GM19467 (cell line): Measurements from ENCODE around the gene VMA21.

Source experiments
- ATAC-seq: cut with Tn5 transposase; IDR thresholded peaks from one replicate; pipeline ENCODE4 v1.9.1; 2021; ENCODE audit warnings: mild to moderate bottlenecking, moderate library complexity; ENCODE audit not compliant: unreplicated experiment

Gene VMA21, protein sequence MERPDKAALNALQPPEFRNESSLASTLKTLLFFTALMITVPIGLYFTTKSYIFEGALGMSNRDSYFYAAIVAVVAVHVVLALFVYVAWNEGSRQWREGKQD

GRCh38 chrX:151396825-151397740, at the start of gene VMA21:
Gene VMA21 (plus strand): TSS chrX:151397206. CDS start chrX:151397309, 103 bp downstream.
- peak; percentile 85 for ATAC-seq

- ATAC-seq = no peak
These were observed 37.7 kb upstream of the VMA21 start for GRCh38 chrX:151359341-151359740.

GRCh38 chrX:151359931-151360871, 36.8 kb upstream of the VMA21 start:
- ATAC-seq = no peak

GRCh38 chrX:151363316-151363715, 33.7 kb upstream of the VMA21 start:
- ATAC-seq = no peak

- no peak for ATAC-seq
These were observed 31.4 kb upstream of the VMA21 start for GRCh38 chrX:151365579-151365978.

- ATAC-seq = no peak
These were observed 26.1 kb upstream of the VMA21 start for GRCh38 chrX:151370906-151371305.

- ATAC-seq = no peak
These were observed 12.2 kb upstream of the VMA21 start for GRCh38 chrX:151384807-151385206.

DNA sequence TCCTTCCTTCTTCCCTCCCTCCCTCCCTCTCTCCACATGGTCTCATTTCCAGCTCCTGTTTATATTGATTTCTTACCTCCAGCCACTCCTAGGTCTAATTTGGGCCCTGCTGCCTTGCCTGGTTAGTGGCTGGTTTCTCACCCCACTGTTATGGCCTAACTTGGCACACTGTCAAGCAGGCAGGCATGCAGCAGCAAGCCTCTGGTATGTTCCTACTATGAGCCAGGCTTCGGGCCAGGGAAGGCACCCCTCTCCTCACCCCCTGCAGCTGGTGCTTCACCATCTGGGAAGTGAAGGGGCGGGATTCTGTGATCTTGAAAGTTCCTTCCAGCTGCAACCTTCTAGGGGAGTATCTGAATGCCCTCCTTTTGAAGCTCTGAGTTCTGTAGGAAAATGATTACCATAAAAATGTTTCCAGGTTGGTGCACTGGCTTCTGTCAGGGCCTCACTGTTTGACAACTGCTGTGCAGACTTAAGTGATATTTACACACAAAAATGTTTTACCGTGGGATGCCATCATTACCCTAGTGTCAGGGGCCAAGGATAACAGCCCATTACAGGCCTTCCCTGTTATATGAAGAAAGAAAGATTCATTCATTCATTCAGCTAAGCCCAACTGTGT, 10.1 kb upstream of the VMA21 start:
- ATAC-seq = no peak

- no peak for ATAC-seq
These were observed 5.3 kb upstream of the VMA21 start for GRCh38 chrX:151391722-151392121.

DNA sequence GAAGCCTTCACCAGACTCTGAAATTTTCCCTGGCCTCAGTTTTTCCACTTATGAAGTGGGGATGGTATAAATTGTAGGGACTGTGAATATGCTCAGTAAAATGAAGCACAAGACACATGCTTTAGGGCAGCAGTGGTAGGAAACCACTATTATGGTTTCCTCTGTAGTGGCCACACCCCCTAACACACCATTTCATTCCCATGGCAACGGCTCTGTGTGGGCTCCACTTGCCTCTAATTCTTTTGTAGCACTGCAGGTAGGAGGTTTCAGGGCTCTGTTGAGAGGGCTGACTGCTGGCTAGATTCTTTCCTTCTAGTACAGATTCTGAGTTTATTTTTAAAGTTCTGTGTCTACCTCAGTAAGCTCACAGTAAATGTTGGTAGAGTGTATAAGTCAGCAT, 3.5 kb upstream of the VMA21 start:
- ATAC-seq = peak; percentile 26

- peak; percentile 23 for ATAC-seq
These were observed 773 bp upstream of the VMA21 start for GRCh38 chrX:151396042-151396824.

DNA sequence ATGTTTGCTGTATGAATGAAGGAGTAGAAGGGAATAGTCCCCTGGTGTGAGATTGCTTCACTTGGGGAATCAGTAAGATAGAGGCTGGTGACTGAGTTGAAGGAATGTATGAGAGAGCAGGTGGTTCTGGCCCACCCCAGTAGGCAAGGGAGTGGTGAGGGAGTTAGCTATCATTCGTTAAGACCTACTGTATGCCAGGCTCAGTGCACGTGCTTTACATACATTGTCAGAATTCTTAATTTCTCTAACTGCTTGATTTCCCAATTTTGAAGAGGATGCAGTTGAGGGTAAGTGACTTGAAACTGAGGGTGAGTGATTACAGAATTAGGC, 700 bp downstream of the VMA21 start:
- ATAC-seq = peak; percentile 5

DNA sequence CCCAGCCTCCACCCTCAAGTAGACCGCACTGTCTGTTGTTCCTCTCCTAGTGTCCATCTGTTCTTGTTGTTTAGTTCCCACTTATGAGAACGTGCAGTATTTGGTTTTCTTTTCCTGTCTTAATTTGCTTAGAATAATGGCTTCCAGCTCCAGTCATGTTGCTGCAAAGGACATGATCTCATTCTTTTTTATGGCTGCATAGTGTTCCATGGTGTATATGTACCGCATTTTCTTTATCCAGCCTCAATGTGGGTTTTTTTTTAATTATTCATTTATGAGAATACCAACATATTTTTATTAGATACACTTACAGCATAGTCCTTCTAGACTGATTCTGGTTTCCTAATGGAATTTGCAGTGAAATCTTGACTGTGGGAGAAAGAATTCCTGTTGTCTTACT, 1.3 kb downstream of the VMA21 start:
- no peak for ATAC-seq

GRCh38 chrX:151402719-151403390, 5.8 kb downstream of the VMA21 start:
- no peak for ATAC-seq

DNA sequence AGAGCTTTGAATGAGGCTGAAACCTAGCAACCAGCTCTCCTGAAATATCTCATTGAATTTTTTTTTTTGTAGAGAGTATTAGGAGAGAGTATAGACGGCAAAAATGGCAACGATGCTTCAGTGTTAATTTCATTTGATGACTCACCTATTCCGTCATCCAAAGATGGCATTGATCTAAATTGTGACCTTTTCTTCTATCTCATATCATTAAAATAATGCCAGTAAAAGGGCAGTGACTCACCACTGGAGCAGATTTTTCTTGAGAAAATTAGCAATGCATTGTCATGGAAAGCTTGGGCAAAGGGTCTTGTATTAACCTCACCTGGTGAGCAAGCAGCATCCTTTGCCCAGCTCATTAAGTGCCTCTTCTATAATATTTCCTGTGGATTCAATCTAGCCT, 19.6 kb downstream of the VMA21 start:
- no peak for ATAC-seq

- no peak for ATAC-seq
These were observed 22.8 kb downstream of the VMA21 start for GRCh38 chrX:151419782-151420181.

- ATAC-seq = no peak
These were observed 27.5 kb downstream of the VMA21 start for GRCh38 chrX:151424505-151424904.

- no peak for ATAC-seq
These were observed 51.5 kb downstream of the VMA21 start for GRCh38 chrX:151448509-151448908.

- no peak for ATAC-seq
These were observed 61.8 kb downstream of the VMA21 start for GRCh38 chrX:151458824-151459223.
